IMR-90 (cell line): ENCODE measurements around the gene TMPRSS9. TPM values are rescaled to one million over a fixed set of nuclear protein-coding genes. Genes with fewer than 3 reads are reported as not detected.

Source experiments
- ATAC-seq: fragments of 200-7000 bp; cut with Tn5 transposase; 2 replicates; pipeline ENCODE4 v1.9.1; 2020; ENCODE audit warnings: low read depth, mild to moderate bottlenecking, moderate library complexity
- BruUV-seq: library from RNA; stranded (reverse); fragments of 400-500 nt; replicated peaks from 2 replicates; lab custom pipeline; 2021; lab: Mats Ljungman, UMichigan
- CTCF ChIA-PET: fragments of 300-600 bp; formaldehyde crosslinking; extraction: SDS; loops from one replicate; lab custom pipeline; 2021; ENCODE audit warnings: antibody characterized with exemption; lab: Yijun Ruan, JAX
- POLR2A ChIA-PET: fragments of 300-600 bp; sonication (Branson Sonifier 250); formaldehyde crosslinking; loops from one replicate; lab custom pipeline; 2022; ENCODE audit warnings: antibody characterized with exemption; ENCODE audit not compliant: unreplicated experiment; lab: Charles Lee
- DNase-seq: peaks from one replicate; pipeline ENCODE4 v3.0.0; 2013
- H2AFZ ChIP-seq: replicated peaks from 2 replicates; pipeline ENCODE3; 2013; ENCODE audit warnings: low read length, mild to moderate bottlenecking; ENCODE audit not compliant: poor library complexity
- H2AK5ac ChIP-seq: 2 replicates; pipeline ENCODE4 v1.6.1; 2013; ENCODE audit warnings: low read depth, low read length, inconsistent platforms
- H2AK9ac ChIP-seq: replicated peaks from 2 replicates; pipeline ENCODE3; 2013; ENCODE audit warnings: mild to moderate bottlenecking, low read depth, low read length, moderate library complexity; ENCODE audit not compliant: poor library complexity
- H2BK120ac ChIP-seq: 2 replicates; pipeline ENCODE4 v1.6.1; 2013; ENCODE audit warnings: low read depth, low read length, inconsistent platforms
- H2BK15ac ChIP-seq: 3 replicates; pipeline ENCODE4 v1.6.1; 2013; ENCODE audit warnings: low read depth, low read length, inconsistent platforms
- H2BK20ac ChIP-seq: 2 replicates; pipeline ENCODE4 v1.6.1; 2013; ENCODE audit warnings: low read depth, mild to moderate bottlenecking, inconsistent platforms, low read length, moderate library complexity
- H2BK5ac ChIP-seq: 2 replicates; pipeline ENCODE4 v1.6.1; 2013; ENCODE audit warnings: mild to moderate bottlenecking, low read depth, low read length, inconsistent platforms; ENCODE audit not compliant: poor library complexity, severe bottlenecking
- H3K14ac ChIP-seq: replicated peaks from 2 replicates; pipeline ENCODE4 v1.6.1; 2013; ENCODE audit warnings: low read depth, low read length, inconsistent platforms
- H3K18ac ChIP-seq: 2 replicates; pipeline ENCODE4 v1.6.1; 2013; ENCODE audit warnings: low read depth, low read length, control low read depth
- H3K23ac ChIP-seq: 2 replicates; pipeline ENCODE4 v1.6.1; 2013; ENCODE audit warnings: low read depth, low read length, inconsistent platforms
- H3K27ac ChIP-seq: 2 replicates; pipeline ENCODE4 v1.5.1; 2013; ENCODE audit warnings: mild to moderate bottlenecking, control low read depth, low read length; ENCODE audit not compliant: insufficient read depth
- H3K27me3 ChIP-seq: 2 replicates; pipeline ENCODE4 v1.6.1; 2013; ENCODE audit warnings: low read length; ENCODE audit not compliant: control insufficient read depth, insufficient read depth
- H3K36me3 ChIP-seq: 2 replicates; pipeline ENCODE4 v1.6.1; 2013; ENCODE audit warnings: low read length, mixed read lengths; ENCODE audit not compliant: control insufficient read depth, insufficient read depth
- H3K4ac ChIP-seq: 2 replicates; pipeline ENCODE4 v1.6.1; 2013; ENCODE audit warnings: low read depth, low read length, inconsistent platforms
- H3K4me1 ChIP-seq: 2 replicates; pipeline ENCODE4 v1.6.1; 2013; ENCODE audit warnings: low read length, mixed read lengths; ENCODE audit not compliant: control insufficient read depth, insufficient read depth
- H3K4me2 ChIP-seq: 2 replicates; pipeline ENCODE4 v1.6.1; 2013; ENCODE audit warnings: low read depth, mild to moderate bottlenecking, control low read depth, low read length, moderate library complexity
- H3K4me3 ChIP-seq: 2 replicates; pipeline ENCODE4 v1.5.1; 2013; ENCODE audit warnings: low read depth, mild to moderate bottlenecking, control low read depth, low read length, moderate library complexity; ENCODE audit not compliant: insufficient read depth
- H3K56ac ChIP-seq: 2 replicates; pipeline ENCODE4 v1.6.1; 2013; ENCODE audit warnings: low read length, inconsistent platforms; ENCODE audit not compliant: insufficient read depth; ENCODE audit errors: extremely low read depth
- H3K79me1 ChIP-seq, 2 experiments: 2 replicates each; pipeline ENCODE4 v1.6.1; 2013; ENCODE audit warnings: low read length in 2 of 2, inconsistent platforms in 1 of 2, low read depth in 1 of 2
- H3K9ac ChIP-seq: 2 replicates; pipeline ENCODE4 v1.6.1; 2013; ENCODE audit warnings: low read depth, low read length, control low read depth
- H3K9me1 ChIP-seq: 2 replicates; pipeline ENCODE4 v1.6.1; 2013; ENCODE audit warnings: low read length, inconsistent platforms; ENCODE audit not compliant: insufficient read depth
- H3K9me3 ChIP-seq: 2 replicates; pipeline ENCODE4 v1.6.1; 2013; ENCODE audit warnings: low read length; ENCODE audit not compliant: control insufficient read depth, insufficient read depth
- H4K20me1 ChIP-seq: 2 replicates; pipeline ENCODE4 v1.6.1; 2013; ENCODE audit warnings: low read length, inconsistent platforms; ENCODE audit not compliant: insufficient read depth
- H4K5ac ChIP-seq: 2 replicates; pipeline ENCODE4 v1.6.1; 2013; ENCODE audit warnings: mild to moderate bottlenecking, low read depth, low read length, control low read depth
- H4K8ac ChIP-seq, 2 experiments: 2 replicates each; pipeline ENCODE4 v1.6.1; 2013; ENCODE audit warnings: low read depth in 2 of 2, low read length in 2 of 2, control low read depth in 1 of 2, inconsistent platforms in 1 of 2
- H4K91ac ChIP-seq: 2 replicates; pipeline ENCODE4 v1.6.1; 2013; ENCODE audit warnings: low read depth, low read length, inconsistent platforms; ENCODE audit not compliant: insufficient read depth
- CHD1 ChIP-seq: IDR thresholded peaks from 2 replicates; pipeline ENCODE4 v1.6.1; 2012; ENCODE audit warnings: low read depth, low read length, improper control_type of control experiment
- CTCF ChIP-seq: conservative IDR thresholded peaks from 2 replicates; pipeline ENCODE4 v1.5.1; 2012; ENCODE audit warnings: mild to moderate bottlenecking, low read depth, low read length, improper control_type of control experiment
- ELK1 ChIP-seq: fragments of 150-350 bp; IDR thresholded peaks from 2 replicates; pipeline ENCODE4 v1.6.1; 2016; ENCODE audit warnings: low read depth, mild to moderate bottlenecking, low read length, moderate library complexity, borderline replicate concordance
- MAFK ChIP-seq: IDR thresholded peaks from 2 replicates; pipeline ENCODE4 v1.6.1; 2012; ENCODE audit warnings: low read depth, low read length, improper control_type of control experiment
- MAZ ChIP-seq: IDR thresholded peaks from 2 replicates; pipeline ENCODE4 v1.6.1; 2012; ENCODE audit warnings: low read depth, mild to moderate bottlenecking, low read length, improper control_type of control experiment, moderate library complexity, borderline replicate concordance
- NFE2L2 ChIP-seq: fragments of 150-350 bp; IDR thresholded peaks from 2 replicates; pipeline ENCODE4 v1.6.1; 2016; ENCODE audit warnings: low read depth, mild to moderate bottlenecking, low read length
- POLR2A ChIP-seq: IDR thresholded peaks from 2 replicates; pipeline ENCODE4 v1.6.1; 2012; ENCODE audit warnings: mild to moderate bottlenecking, low read depth, low read length
- RAD21 ChIP-seq: IDR thresholded peaks from 2 replicates; pipeline ENCODE4 v1.6.1; 2012; ENCODE audit warnings: low read length, improper control_type of control experiment
- RCOR1 ChIP-seq: IDR thresholded peaks from 2 replicates; pipeline ENCODE4 v1.6.1; 2012; ENCODE audit warnings: mild to moderate bottlenecking, low read length, improper control_type of control experiment; ENCODE audit not compliant: insufficient replicate concordance
- SMC3 ChIP-seq: fragments of 150-350 bp; IDR thresholded peaks from 2 replicates; pipeline ENCODE4 v1.6.1; 2016; ENCODE audit warnings: low read depth, mild to moderate bottlenecking, antibody characterized with exemption, low read length, moderate library complexity
- USF2 ChIP-seq: fragments of 150-350 bp; IDR thresholded peaks from 2 replicates; pipeline ENCODE4 v1.6.1; 2017; ENCODE audit warnings: mild to moderate bottlenecking, antibody characterized with exemption, low read length, low read depth
- WGBS, 2 experiments: methylation state at CpG; one replicate each; pipeline versions ENCODE4 v1.1.5 to v1.1.7; 2013; ENCODE audit warnings: missing lambda C conversion rate in 2 of 2; ENCODE audit not compliant: insufficient read length in 1 of 2; ENCODE audit errors: extremely low coverage in 2 of 2; 5-methylcytosine and 5-hydroxymethylcytosine counted together
- dilution Hi-C: fragments of 300-500 bp; cut with HindIII; formaldehyde crosslinking; loops from one replicate; pipeline ENCODE4 v1.14.3; 2018; ENCODE audit warnings: low sequenced_read_pairs; ENCODE audit not compliant: unreplicated experiment
- in situ Hi-C: fragments of 300-500 bp; cut with MboI; formaldehyde crosslinking; loops from 3 replicates; pipeline ENCODE4 v1.14.3; 2019; ENCODE audit warnings: low sequenced_read_pairs, inconsistent platforms, mixed read lengths
- intact Hi-C: fragments of 100-400 bp; cut with micrococcal nuclease; formaldehyde crosslinking; loops from 2 replicates; pipeline ENCODE4 v1.10.0; 2022
- polyA plus RNA-seq, 3 experiments: library from polyadenylated mRNA; depleted of rRNA; stranded (reverse); fragments of >200 nt; gene quantifications; 2 replicates each; pipeline ENCODE4 v1.2.3, GENCODE V29; 2012; ENCODE audit warnings: low replicate concordance in 1 of 3
- total RNA-seq: library from RNA; depleted of rRNA; stranded (reverse); fragments of >200 nt; gene quantifications from 2 replicates; pipeline ENCODE4 v1.2.3, GENCODE V29; 2012

The TMPRSS9 gene
- total and polyA plus RNA-seq, 2 of the 4 experiments (the other 2 are of a cell fraction): not detected

- H2BK20ac ChIP-seq: no peak overlapping the region
- H3K4ac ChIP-seq: no peak overlapping the region
- H3K9me1 ChIP-seq: no peaks in the 10 kb centered on the region
- H2AK5ac ChIP-seq: no peak overlapping the region
- peaks cover 8% of the 10 kb centered on the region for H4K20me1 ChIP-seq
- no peak overlapping the region for H3K14ac ChIP-seq
- H3K4me3 ChIP-seq: no peak overlapping the region
- POLR2A ChIA-PET: no interaction called here
- no peak overlapping the region for H4K5ac ChIP-seq
- H3K23ac ChIP-seq: no peak overlapping the region
- no peak overlapping the region for H3K4me2 ChIP-seq
- CTCF ChIA-PET: no interaction called here
- H3K4me1 ChIP-seq: no peaks in the 10 kb centered on the region; the same call in 1 of the 2 replicates
- H3K56ac ChIP-seq: no peak overlapping the region
- no peak overlapping the region for H3K9ac ChIP-seq
- DNase-seq (no peak), ATAC-seq (no peak)
- no TSS peak for BruUV-seq
- no peak overlapping the region for H4K8ac ChIP-seq
- no peak overlapping the region for H2BK15ac ChIP-seq
- no peak for TF ChIP-seq MAZ
- no peak for TF ChIP-seq USF2
- TF ChIP-seq NFE2L2: no peak
- no peak for TF ChIP-seq RCOR1
- no peak for TF ChIP-seq MAFK
- TF ChIP-seq SMC3: no peak
- no peak for TF ChIP-seq RAD21
- no peak for TF ChIP-seq CHD1
- no peak for TF ChIP-seq POLR2A
- TF ChIP-seq ELK1: no peak
- no peak for TF ChIP-seq CTCF
- H2BK5ac ChIP-seq: no peak overlapping the region
- no peak overlapping the region for H4K91ac ChIP-seq
- no peaks in the 10 kb centered on the region for H3K27me3 ChIP-seq
- H3K79me1 ChIP-seq: peaks cover 6 to 12% of the 10 kb centered on the region in 2 experiments; a peak in 2 of 4 replicates
- no peak overlapping the region for H3K27ac ChIP-seq
- no peak overlapping the region for H2AFZ ChIP-seq
- no peak overlapping the region for H2AK9ac ChIP-seq
- H3K9me3 ChIP-seq: no peaks in the 10 kb centered on the region
- no peak overlapping the region for H2BK120ac ChIP-seq
- intact Hi-C loops (no loop called here), in situ Hi-C loops (no loop called here), dilution Hi-C loops (no loop called here)
- 98% methylated on average over 5 of the region's 25 CpGs; no CpG with 5 or more reads in 1 of the 2 experiments for WGBS, 2 experiments
- no peak overlapping the region for H3K18ac ChIP-seq
- peaks cover 33% of the 10 kb centered on the region for H3K36me3 ChIP-seq
These were observed 72.2 kb downstream of the TMPRSS9 start for GRCh38 chr19:2432131-2432848.
